ENCODE measurements around the gene C1orf167. TPM values are rescaled to one million over a fixed set of nuclear protein-coding genes. Genes with fewer than 3 reads are reported as not detected.
A peak's percentile ranks its signal among the peaks of the same experiment; 100 is the strongest.

C1orf167 gene
- total and polyA plus RNA-seq, 2 of the 13 experiments (the other 11 are each of a cell fraction or from before 2014, with no cell fraction given), result not detected

DNA sequence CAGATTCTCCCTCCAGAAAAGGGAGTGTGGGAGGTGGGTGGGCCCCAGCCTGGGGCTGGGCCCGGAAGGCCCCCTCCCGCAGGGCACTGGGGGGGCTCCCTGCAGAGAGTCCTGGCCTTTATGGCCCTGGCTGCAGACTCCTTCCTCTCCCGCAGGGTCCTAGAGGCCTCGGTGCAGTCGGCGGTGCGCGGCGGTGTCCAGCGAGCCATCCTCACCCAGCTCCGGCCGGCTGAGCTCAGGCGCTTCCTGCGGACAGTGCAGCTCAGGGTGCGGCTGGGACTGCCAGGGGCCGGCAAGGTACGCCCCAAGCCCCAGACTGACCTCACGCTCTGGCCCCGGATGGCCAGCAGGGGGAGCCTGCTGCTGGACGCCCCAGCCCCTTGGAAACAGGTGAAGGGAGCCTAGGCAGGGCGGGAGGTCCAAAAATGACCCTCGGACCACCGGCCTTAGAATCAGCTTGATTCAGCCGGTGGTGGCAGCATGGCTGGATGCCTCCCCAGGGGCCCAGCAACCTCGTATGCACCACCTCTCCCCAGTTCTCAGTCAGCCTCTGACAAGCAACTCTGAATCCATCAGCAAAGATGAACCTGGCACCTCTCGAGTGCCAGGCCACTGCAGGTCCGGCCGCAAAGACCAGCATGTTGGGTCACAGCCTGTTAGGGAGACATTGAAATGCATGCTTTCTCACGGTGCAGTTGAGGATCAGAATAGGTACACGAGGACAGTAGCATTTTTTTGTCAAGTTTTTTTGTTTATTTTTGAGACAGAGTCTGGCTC, 23.2 kb downstream of the C1orf167 start (continued):
- no peak for TF ChIP-seq MLXIP (CRISPR knock-in tag; IDR thresholded peaks at IDR 0.05; ENCODE audit: borderline replicate concordance)
- TF ChIP-seq ZFP82 (CRISPR knock-in tag; IDR thresholded peaks at IDR 0.05; ENCODE audit: borderline replicate concordance), result no peak
- no peak for TF ChIP-seq ZNF777 (CRISPR knock-in tag; IDR thresholded peaks at IDR 0.05)
- TF ChIP-seq NR2F6 (IDR thresholded peaks at IDR 0.05), result no peak
- TF ChIP-seq NR2F6 (CRISPR knock-in tag; IDR thresholded peaks at IDR 0.05), result peak; percentile 49; the same call in 1 of the 2 replicates
- peak; percentile 63; the same call in 1 of the 2 replicates for TF ChIP-seq ZNF598 (CRISPR knock-in tag; IDR thresholded peaks at IDR 0.05; ENCODE audit: borderline replicate concordance)
- no peak for TF ChIP-seq ZNF3 (CRISPR knock-in tag; IDR thresholded peaks at IDR 0.05)
- TF ChIP-seq MED1 (CRISPR knock-in tag; IDR thresholded peaks at IDR 0.05), result 0 out of 2 replicates have a peak, but pooled peaks have one; percentile 22
- TF ChIP-seq NCOR1 (IDR thresholded peaks at IDR 0.05; ENCODE audit: borderline replicate concordance, low read length), result no peak
- no peak for TF ChIP-seq MIER3 (CRISPR knock-in tag; IDR thresholded peaks at IDR 0.05; ENCODE audit: borderline replicate concordance)
- TF ChIP-seq KDM2A (CRISPR knock-in tag; IDR thresholded peaks at IDR 0.05; ENCODE audit: borderline replicate concordance, low read depth), result peak; percentile 79; the same call in 1 of the 2 replicates
- TF ChIP-seq ZNF382 (CRISPR knock-in tag; IDR thresholded peaks at IDR 0.05; ENCODE audit: borderline replicate concordance), result no peak
- TF ChIP-seq HMG20A (CRISPR knock-in tag; IDR thresholded peaks at IDR 0.05; ENCODE audit: borderline replicate concordance), result no peak
- no peak for TF ChIP-seq NFRKB (IDR thresholded peaks at IDR 0.05)
- TF ChIP-seq ZBTB33 (CRISPR knock-in tag; IDR thresholded peaks at IDR 0.05), result peak; percentile 22; the same call in 1 of the 2 replicates
- TF ChIP-seq ZSCAN29 (CRISPR knock-in tag; conservative IDR thresholded peaks at IDR 0.05), result no peak
- no peak for TF ChIP-seq ZNF629 (CRISPR knock-in tag; conservative IDR thresholded peaks at IDR 0.05)
- no peak for TF ChIP-seq ZNF274 (CRISPR knock-in tag; IDR thresholded peaks at IDR 0.05)
- TF ChIP-seq ZNF674 (CRISPR knock-in tag; IDR thresholded peaks at IDR 0.05; ENCODE audit: low read depth), result no peak
- TF ChIP-seq, protein P1, sequence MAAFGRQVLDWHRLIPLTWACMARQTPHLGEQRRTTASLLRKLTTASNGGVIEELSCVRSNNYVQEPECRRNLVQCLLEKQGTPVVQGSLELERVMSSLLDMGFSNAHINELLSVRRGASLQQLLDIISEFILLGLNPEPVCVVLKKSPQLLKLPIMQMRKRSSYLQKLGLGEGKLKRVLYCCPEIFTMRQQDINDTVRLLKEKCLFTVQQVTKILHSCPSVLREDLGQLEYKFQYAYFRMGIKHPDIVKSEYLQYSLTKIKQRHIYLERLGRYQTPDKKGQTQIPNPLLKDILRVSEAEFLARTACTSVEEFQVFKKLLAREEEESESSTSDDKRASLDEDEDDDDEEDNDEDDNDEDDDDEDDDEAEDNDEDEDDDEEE (CRISPR knock-in tag; IDR thresholded peaks at IDR 0.05), result peak; percentile 66; the same call in 1 of the 2 replicates
- no peak for TF ChIP-seq TRAFD1 (CRISPR knock-in tag; IDR thresholded peaks at IDR 0.05; ENCODE audit: borderline replicate concordance)

Measured in HepG2 (cell line).